Activated naive CD4-positive, alpha-beta T cell treated with anti-CD3 and anti-CD28 coated beads for 36 hours (primary cell): Measurements from ENCODE around the gene FAT1. TPM values are rescaled to one million over a fixed set of nuclear protein-coding genes. Genes with fewer than 3 reads are reported as not detected.

Experiments
- CTCF ChIA-PET: fragments of 350-600 bp; sonication (Branson Sonifier 250); formaldehyde crosslinking; loops from one replicate; lab custom pipeline; 2021; ENCODE audit warnings: antibody characterized with exemption; lab: Charles Lee
- DNase-seq: peaks from one replicate; pipeline ENCODE4 v3.0.0-alpha.2; 2020
- H3K27ac Mint-ChIP-seq: one replicate; pipeline ENCODE4 v1.8.0; 2021; ENCODE audit warnings: mild to moderate bottlenecking, mixed read lengths
- H3K27me3 Mint-ChIP-seq: one replicate; pipeline ENCODE4 v1.8.0; 2021; ENCODE audit warnings: low read depth, mixed read lengths
- H3K36me3 Mint-ChIP-seq: one replicate; pipeline ENCODE4 v1.8.0; 2021; ENCODE audit warnings: low read depth, mixed read lengths
- H3K4me1 Mint-ChIP-seq: one replicate; pipeline ENCODE4 v1.8.0; 2021; ENCODE audit warnings: low read depth, mixed read lengths
- H3K4me3 Mint-ChIP-seq: one replicate; pipeline ENCODE4 v1.8.0; 2021; ENCODE audit warnings: mild to moderate bottlenecking, moderate library complexity, mixed read lengths
- H3K9me3 Mint-ChIP-seq: one replicate; pipeline ENCODE4 v1.8.0; 2021; ENCODE audit warnings: mixed read lengths
- intact Hi-C: fragments of 100-400 bp; cut with micrococcal nuclease; formaldehyde crosslinking; loops from one replicate; pipeline ENCODE4 v1.15.1; 2023
- total RNA-seq, 2 experiments: library from RNA; stranded (reverse); gene quantifications; one replicate each; pipeline ENCODE4 v1.2.3, GENCODE V29; 2021

FAT1 gene
- total RNA-seq, 2 experiments from 2014 or later, result 0.02 to 0.43 TPM

GRCh38 chr4:186700746-186701145 is 22.9 kb downstream of the FAT1 start:
- intact Hi-C loops, result no loop called here
- no peak overlapping the region for H3K27ac Mint-ChIP-seq
- no peaks in the 10 kb centered on the region for H3K36me3 Mint-ChIP-seq
- H3K4me3 Mint-ChIP-seq, result no peak overlapping the region
- no peak for DNase-seq
- peaks cover 2% of the 10 kb centered on the region for H3K27me3 Mint-ChIP-seq
- H3K4me1 Mint-ChIP-seq, result no peaks in the 10 kb centered on the region
- H3K9me3 Mint-ChIP-seq, result peaks cover 2% of the 10 kb centered on the region
- CTCF ChIA-PET, result no interaction called here

DNA sequence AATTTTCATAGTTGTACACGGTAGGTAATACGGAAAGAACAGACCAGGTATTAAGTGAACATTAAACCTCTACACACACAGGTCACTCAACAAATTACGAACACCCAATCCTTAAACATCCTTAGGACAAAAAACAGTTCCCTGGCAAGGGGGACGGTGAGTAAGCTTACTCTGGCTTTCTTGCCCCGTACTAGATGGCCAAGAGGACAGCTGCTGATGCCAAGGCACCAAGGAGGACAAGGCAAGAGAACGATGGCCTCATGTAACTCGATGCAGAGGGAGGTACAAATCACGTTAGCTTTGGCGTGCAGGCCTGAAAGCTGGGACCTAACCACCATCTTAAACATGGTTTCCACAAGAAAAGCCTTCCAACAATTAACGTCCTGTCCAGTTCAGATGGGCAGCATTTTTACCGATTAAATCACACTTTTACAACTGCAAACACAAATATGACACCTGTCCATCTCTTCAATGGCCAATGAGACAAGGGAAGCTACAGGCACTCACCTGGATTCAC is 23.7 kb downstream of the FAT1 start:
- H3K9me3 Mint-ChIP-seq, result peaks cover 2% of the 10 kb centered on the region
- intact Hi-C loops, result no loop called here
- no peaks in the 10 kb centered on the region for H3K36me3 Mint-ChIP-seq
- no peak overlapping the region for H3K27ac Mint-ChIP-seq
- no peaks in the 10 kb centered on the region for H3K4me1 Mint-ChIP-seq
- CTCF ChIA-PET, result no interaction called here
- no peak for DNase-seq
- peaks cover 2% of the 10 kb centered on the region for H3K27me3 Mint-ChIP-seq
- H3K4me3 Mint-ChIP-seq, result no peak overlapping the region

DNA sequence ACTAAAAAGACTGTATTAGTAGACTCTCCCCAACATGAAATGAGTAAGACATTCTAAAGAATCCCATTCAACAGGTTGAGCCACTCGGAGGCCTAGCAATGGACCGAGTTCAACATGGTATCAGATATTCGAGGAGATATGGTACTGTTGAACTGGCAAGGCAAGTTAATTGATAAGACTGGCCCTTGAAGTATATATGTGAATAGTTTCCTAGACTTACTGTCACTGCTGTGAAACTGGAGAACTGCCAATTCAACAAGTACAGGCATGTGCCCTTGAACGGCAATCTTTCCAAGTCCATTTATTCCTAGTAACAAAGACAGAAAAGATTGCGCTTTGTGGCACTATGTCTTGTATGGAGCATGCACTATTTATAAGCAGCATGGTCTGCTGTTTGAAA is 24.4 kb downstream of the FAT1 start:
- no peak overlapping the region for H3K27ac Mint-ChIP-seq
- no peak for DNase-seq
- intact Hi-C loops, result no loop called here
- no peak overlapping the region for H3K4me3 Mint-ChIP-seq
- H3K4me1 Mint-ChIP-seq, result no peaks in the 10 kb centered on the region
- H3K36me3 Mint-ChIP-seq, result no peaks in the 10 kb centered on the region
- H3K27me3 Mint-ChIP-seq, result peaks cover 2% of the 10 kb centered on the region
- CTCF ChIA-PET, result no interaction called here
- H3K9me3 Mint-ChIP-seq, result peaks cover 2% of the 10 kb centered on the region

DNA sequence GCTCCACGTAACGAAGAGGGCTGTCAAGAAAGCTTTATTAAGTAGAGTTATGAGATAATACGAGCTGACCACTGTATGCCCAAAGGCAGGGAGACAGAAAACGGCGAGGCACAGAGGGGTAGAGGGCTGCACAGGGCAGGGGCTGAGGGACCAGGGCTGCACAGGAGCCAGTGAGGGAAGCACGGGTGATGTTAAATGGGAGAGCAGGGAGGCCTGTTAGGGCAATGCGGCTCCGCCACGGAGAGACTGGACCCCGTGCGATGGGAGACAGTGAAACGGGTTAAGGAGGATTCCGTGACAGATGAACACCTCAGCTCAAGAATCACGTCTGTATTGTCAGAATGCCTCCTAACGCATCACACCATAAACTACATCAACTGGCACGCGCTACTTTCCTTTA is 25.1 kb downstream of the FAT1 start:
- CTCF ChIA-PET, result no interaction called here
- intact Hi-C loops, result no loop called here
- DNase-seq, result no peak
- no peak overlapping the region for H3K27ac Mint-ChIP-seq
- H3K36me3 Mint-ChIP-seq, result no peaks in the 10 kb centered on the region
- H3K27me3 Mint-ChIP-seq, result peaks cover 2% of the 10 kb centered on the region
- no peak overlapping the region for H3K4me3 Mint-ChIP-seq
- H3K4me1 Mint-ChIP-seq, result no peaks in the 10 kb centered on the region
- H3K9me3 Mint-ChIP-seq, result peaks cover 2% of the 10 kb centered on the region

GRCh38 chr4:186698028-186698427 is 25.6 kb downstream of the FAT1 start:
- Mint-ChIP-seq H3K27me3 (peaks cover 2% of the 10 kb centered on the region), H3K27ac (no peak overlapping the region), H3K36me3 (no peaks in the 10 kb centered on the region), H3K9me3 (peaks cover 2% of the 10 kb centered on the region), H3K4me1 (no peaks in the 10 kb centered on the region), H3K4me3 (no peak overlapping the region)
- CTCF ChIA-PET, result no interaction called here
- DNase-seq, result no peak
- intact Hi-C loops, result no loop called here

DNA sequence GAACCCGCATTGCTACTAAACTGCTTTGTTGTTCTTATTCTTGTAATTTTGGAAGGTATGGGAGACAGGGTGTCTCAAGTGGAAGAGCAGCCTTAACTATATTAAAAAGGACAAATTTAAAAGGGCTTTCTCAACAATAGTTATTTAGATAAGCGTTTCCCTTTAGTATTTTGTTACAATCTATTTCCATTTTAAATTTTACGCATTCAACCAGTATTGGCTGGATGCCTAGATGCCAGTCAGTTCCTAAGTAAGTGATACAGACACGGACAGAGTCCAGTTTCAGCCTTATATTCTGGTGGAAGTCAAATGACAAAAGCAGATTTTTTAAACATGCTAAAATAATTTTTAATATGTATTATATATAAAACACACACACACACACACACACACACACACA is 28.3 kb downstream of the FAT1 start:
- H3K4me1 Mint-ChIP-seq, result no peaks in the 10 kb centered on the region
- H3K36me3 Mint-ChIP-seq, result no peaks in the 10 kb centered on the region
- no peak overlapping the region for H3K4me3 Mint-ChIP-seq
- H3K27ac Mint-ChIP-seq, result no peak overlapping the region
- CTCF ChIA-PET, result no interaction called here
- peaks cover 6% of the 10 kb centered on the region for H3K27me3 Mint-ChIP-seq
- peaks cover 2% of the 10 kb centered on the region for H3K9me3 Mint-ChIP-seq
- DNase-seq, result no peak
- intact Hi-C loops, result no loop called here

DNA sequence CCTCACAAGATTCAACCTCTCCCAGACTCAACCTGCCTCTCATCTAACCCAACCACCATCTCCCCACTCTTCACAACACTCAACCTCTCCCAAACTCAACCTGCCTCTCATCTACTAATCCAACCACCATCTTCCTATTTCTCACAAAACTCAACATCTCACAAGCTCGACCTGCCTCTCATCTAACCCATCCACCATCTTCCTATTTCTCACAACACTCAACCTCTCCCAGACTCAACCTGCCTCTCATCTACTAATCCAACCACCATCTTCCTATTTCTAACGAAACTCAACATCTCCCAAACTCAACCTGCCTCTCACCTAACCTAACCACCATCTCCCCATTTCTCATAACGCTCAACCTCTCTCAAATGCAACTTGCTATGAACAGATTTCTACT is 29.8 kb downstream of the FAT1 start:
- CTCF ChIA-PET, result no interaction called here
- DNase-seq, result no peak
- Mint-ChIP-seq H3K4me3 (no peak overlapping the region), H3K36me3 (no peaks in the 10 kb centered on the region), H3K27ac (no peak overlapping the region), H3K9me3 (no peaks in the 10 kb centered on the region), H3K4me1 (no peaks in the 10 kb centered on the region), H3K27me3 (peaks cover 6% of the 10 kb centered on the region)
- intact Hi-C loops, result no loop called here

- CTCF ChIA-PET, result no interaction called here
- intact Hi-C loops, result no loop called here
- Mint-ChIP-seq H3K9me3 (peaks cover 1% of the 10 kb centered on the region), H3K36me3 (no peaks in the 10 kb centered on the region), H3K27ac (no peak overlapping the region), H3K27me3 (peaks cover 6% of the 10 kb centered on the region), H3K4me1 (no peaks in the 10 kb centered on the region), H3K4me3 (no peak overlapping the region)
- no peak for DNase-seq
Observed at GRCh38 chr4:186693159-186693815, 30.4 kb downstream of the FAT1 start.

DNA sequence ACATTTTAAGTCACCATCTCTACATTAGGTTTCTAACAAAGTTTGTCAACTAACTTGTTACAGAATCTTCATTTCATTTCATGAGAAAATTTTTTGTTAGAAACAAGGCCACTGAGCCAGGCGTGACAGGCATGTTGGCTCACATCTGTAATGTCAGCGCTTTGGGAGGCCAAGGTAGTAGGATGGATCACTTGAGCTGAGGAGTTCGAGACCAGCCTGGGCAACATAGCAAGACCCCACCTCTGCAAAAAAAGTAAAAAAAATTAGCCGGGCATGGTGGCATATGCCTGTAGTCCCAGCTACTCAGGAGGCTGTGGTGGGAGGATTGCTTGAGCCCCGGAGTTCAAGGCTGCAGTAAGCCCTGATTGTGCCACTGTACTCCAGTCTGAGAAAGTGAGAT is 32.3 kb downstream of the FAT1 start:
- Mint-ChIP-seq H3K27me3 (peaks cover 6% of the 10 kb centered on the region), H3K9me3 (peaks cover 2% of the 10 kb centered on the region), H3K27ac (no peak overlapping the region), H3K4me3 (no peak overlapping the region), H3K4me1 (no peaks in the 10 kb centered on the region), H3K36me3 (no peaks in the 10 kb centered on the region)
- intact Hi-C loops, result no loop called here
- CTCF ChIA-PET, result no interaction called here
- DNase-seq, result no peak

- DNase-seq, result no peak
- H3K36me3 Mint-ChIP-seq, result no peaks in the 10 kb centered on the region
- no peak overlapping the region for H3K4me3 Mint-ChIP-seq
- H3K27ac Mint-ChIP-seq, result no peak overlapping the region
- peaks cover 3% of the 10 kb centered on the region for H3K27me3 Mint-ChIP-seq
- CTCF ChIA-PET, result no interaction called here
- H3K4me1 Mint-ChIP-seq, result no peaks in the 10 kb centered on the region
- intact Hi-C loops, result no loop called here
- H3K9me3 Mint-ChIP-seq, result peaks cover 2% of the 10 kb centered on the region
Observed at GRCh38 chr4:186689476-186689875, 34.2 kb downstream of the FAT1 start.

DNA sequence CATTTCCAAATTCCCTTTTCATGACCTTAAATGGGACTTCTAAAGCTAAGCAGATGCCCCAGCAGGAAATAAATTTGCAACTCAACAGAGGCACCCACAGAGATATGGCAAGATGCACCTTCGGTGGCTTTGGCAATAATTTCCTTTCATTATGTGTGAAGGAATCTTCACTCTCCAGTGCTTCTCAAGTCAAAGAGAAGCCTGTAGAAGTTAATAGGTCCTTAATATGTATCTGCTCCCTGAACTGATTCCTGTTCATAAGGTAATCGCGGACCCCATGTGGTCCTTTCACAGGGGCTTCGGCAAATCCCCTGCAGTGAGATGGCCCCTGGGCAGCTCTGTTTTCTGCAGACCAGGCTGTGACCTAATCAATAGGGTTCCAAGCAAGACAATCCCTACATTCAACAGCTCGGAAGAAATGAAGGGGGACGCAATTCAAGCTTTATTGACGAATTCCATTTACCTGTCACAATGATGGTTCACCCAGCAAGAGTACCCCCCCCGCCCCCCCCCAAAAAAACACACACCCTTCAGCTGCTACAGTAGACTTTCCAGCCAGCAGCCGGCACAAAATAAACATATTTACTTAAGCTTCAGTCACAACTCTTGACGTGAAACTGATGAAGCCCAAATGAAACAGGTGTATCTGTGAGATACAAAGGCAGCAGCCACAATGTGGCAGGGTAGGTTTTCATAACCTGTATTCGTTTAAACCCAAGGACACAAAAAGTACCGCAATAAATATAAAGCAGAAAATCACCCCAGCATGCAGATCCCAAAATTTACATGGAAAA is 35.3 kb downstream of the FAT1 start:
- H3K27me3 Mint-ChIP-seq, result peaks cover 3% of the 10 kb centered on the region
- DNase-seq, result no peak
- no peaks in the 10 kb centered on the region for H3K4me1 Mint-ChIP-seq
- CTCF ChIA-PET, result no interaction called here
- no peak overlapping the region for H3K27ac Mint-ChIP-seq
- H3K36me3 Mint-ChIP-seq, result no peaks in the 10 kb centered on the region
- intact Hi-C loops, result no loop called here
- no peak overlapping the region for H3K4me3 Mint-ChIP-seq
- H3K9me3 Mint-ChIP-seq, result peaks cover 2% of the 10 kb centered on the region

- Mint-ChIP-seq H3K4me1 (no peaks in the 10 kb centered on the region), H3K36me3 (no peaks in the 10 kb centered on the region), H3K4me3 (no peak overlapping the region), H3K27me3 (no peaks in the 10 kb centered on the region), H3K27ac (no peak overlapping the region), H3K9me3 (peaks cover 2% of the 10 kb centered on the region)
- intact Hi-C loops, result no loop called here
- CTCF ChIA-PET, result no interaction called here
- DNase-seq, result no peak
Observed at GRCh38 chr4:186687265-186687664, 36.4 kb downstream of the FAT1 start.

GRCh38 chr4:186685767-186686183 is 37.9 kb downstream of the FAT1 start:
- Mint-ChIP-seq H3K27me3 (no peaks in the 10 kb centered on the region), H3K27ac (no peak overlapping the region), H3K4me3 (no peak overlapping the region), H3K36me3 (no peaks in the 10 kb centered on the region), H3K4me1 (no peaks in the 10 kb centered on the region), H3K9me3 (peaks cover 2% of the 10 kb centered on the region)
- no peak for DNase-seq
- CTCF ChIA-PET, result no interaction called here
- intact Hi-C loops, result no loop called here
